Effector memory CD8-positive, alpha-beta T cell (primary cell): Measurements from ENCODE around the gene CEP41.

Experiments used
- ATAC-seq: fragments of 150-1000 bp; cut with Tn5 transposase; replicated peaks from 2 replicates; pipeline ENCODE4 v1.10.0; 2021; ENCODE audit warnings: mild to moderate bottlenecking, moderate library complexity
- DNase-seq, 3 experiments: peaks; one replicate each; pipeline ENCODE4 v3.0.0; 2021
- H3K27ac Mint-ChIP-seq, 2 donors: one replicate each; pipeline ENCODE4 v1.8.0; 2022; ENCODE audit warnings: mild to moderate bottlenecking in 2 of 2, mixed read lengths in 2 of 2, moderate library complexity in 2 of 2
- H3K27me3 Mint-ChIP-seq, 2 donors: one replicate each; pipeline ENCODE4 v1.8.0; 2022; ENCODE audit warnings: mixed read lengths in 2 of 2
- H3K36me3 Mint-ChIP-seq: one replicate; pipeline ENCODE4 v1.8.0; 2022; ENCODE audit warnings: mild to moderate bottlenecking, moderate library complexity, mixed read lengths; ENCODE audit not compliant: insufficient read depth
- H3K4me1 Mint-ChIP-seq, 2 donors: one replicate each; pipeline ENCODE4 v1.8.0; 2022; ENCODE audit warnings: low read depth in 2 of 2, mixed read lengths in 2 of 2
- H3K4me3 Mint-ChIP-seq, 2 donors: one replicate each; pipeline ENCODE4 v1.8.0; 2022; ENCODE audit warnings: mild to moderate bottlenecking in 2 of 2, mixed read lengths in 2 of 2, moderate library complexity in 2 of 2
- H3K9me3 Mint-ChIP-seq, 2 donors: one replicate each; pipeline ENCODE4 v1.8.0; 2022; ENCODE audit warnings: mixed read lengths in 2 of 2

Gene CEP41

GRCh38 chr7:130444751-130445407, 4.1 kb upstream of the CEP41 start:
- peaks cover 6 to 12% of the 10 kb centered on the region in 2 donors for H3K4me1 Mint-ChIP-seq
- no peak for DNase-seq

DNA sequence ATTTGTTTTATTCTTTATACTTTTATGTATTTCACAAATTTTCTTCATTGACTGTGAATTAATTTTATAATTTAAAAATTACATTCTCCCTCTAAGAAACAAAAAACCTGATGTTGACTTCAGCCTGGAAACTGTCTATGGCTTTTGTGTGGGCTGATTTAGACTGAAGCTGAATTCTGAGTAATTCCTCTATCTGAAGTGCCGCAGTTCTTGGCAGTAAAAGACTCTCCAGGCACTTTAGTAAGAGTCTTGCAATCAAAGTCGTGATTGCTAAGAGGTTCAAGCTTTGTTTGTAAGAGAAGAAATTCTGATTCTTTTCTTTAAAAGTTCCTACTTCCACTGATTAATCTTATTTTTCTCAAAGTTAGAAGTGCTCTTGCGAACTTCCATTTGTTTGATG, 3.4 kb upstream of the CEP41 start:
- no peak for DNase-seq
- peaks cover 6 to 12% of the 10 kb centered on the region in 2 donors for H3K4me1 Mint-ChIP-seq
- peaks cover 9 to 13% of the 10 kb centered on the region in 2 donors for H3K27me3 Mint-ChIP-seq
- peaks cover 0 to 4% of the 10 kb centered on the region in 2 donors for H3K9me3 Mint-ChIP-seq
- no peak overlapping the region for H3K4me3 Mint-ChIP-seq
- ATAC-seq = no peak
- H3K36me3 Mint-ChIP-seq = peaks cover 9% of the 10 kb centered on the region
- H3K27ac Mint-ChIP-seq = no peak overlapping the region

More at GRCh38 chr7:130444751-130445407, 4.1 kb upstream of the CEP41 start:
- ATAC-seq = no peak
- Mint-ChIP-seq H3K36me3 (peaks cover 8% of the 10 kb centered on the region), H3K4me3 (no peak overlapping the region), H3K27me3 (peaks cover 9 to 13% of the 10 kb centered on the region in 2 donors), H3K9me3 (peaks cover 0 to 4% of the 10 kb centered on the region in 2 donors), H3K27ac (no peak overlapping the region)

- H3K27ac Mint-ChIP-seq = no peak overlapping the region
- H3K4me3 Mint-ChIP-seq = no peak overlapping the region
- H3K9me3 Mint-ChIP-seq = peaks cover 0 to 3% of the 10 kb centered on the region in 2 donors
- ATAC-seq (no peak), DNase-seq (no peak)
- peaks cover 6 to 12% of the 10 kb centered on the region in 2 donors for H3K4me1 Mint-ChIP-seq
- H3K36me3 Mint-ChIP-seq = peaks cover 9% of the 10 kb centered on the region
- peaks cover 8 to 9% of the 10 kb centered on the region in 2 donors for H3K27me3 Mint-ChIP-seq
Observed at GRCh38 chr7:130442601-130443000, 1.8 kb upstream of the CEP41 start.

GRCh38 chr7:130441408-130441869, 623 bp upstream of the CEP41 start:
- peaks cover 6 to 12% of the 10 kb centered on the region in 2 donors for H3K4me1 Mint-ChIP-seq
- peaks cover 0 to 3% of the 10 kb centered on the region in 2 donors for H3K9me3 Mint-ChIP-seq
- peak overlapping the region; percentile 96 to 97 for H3K27ac Mint-ChIP-seq
- peaks cover 9% of the 10 kb centered on the region for H3K36me3 Mint-ChIP-seq
- ATAC-seq = no peak
- peaks cover 8 to 9% of the 10 kb centered on the region in 2 donors for H3K27me3 Mint-ChIP-seq
- peak overlapping the region; percentile 97 to 99 for H3K4me3 Mint-ChIP-seq
- no peak for DNase-seq

GRCh38 chr7:130436253-130436652, 4.6 kb downstream of the CEP41 start:
- H3K4me3 Mint-ChIP-seq = no peak overlapping the region
- DNase-seq (no peak), ATAC-seq (no peak)
- peaks cover 9% of the 10 kb centered on the region for H3K36me3 Mint-ChIP-seq
- H3K27ac Mint-ChIP-seq = no peak overlapping the region
- peaks cover 0 to 3% of the 10 kb centered on the region in 2 donors for H3K9me3 Mint-ChIP-seq
- H3K4me1 Mint-ChIP-seq = peaks cover 7 to 14% of the 10 kb centered on the region in 2 donors
- H3K27me3 Mint-ChIP-seq = no peaks in the 10 kb centered on the region

DNA sequence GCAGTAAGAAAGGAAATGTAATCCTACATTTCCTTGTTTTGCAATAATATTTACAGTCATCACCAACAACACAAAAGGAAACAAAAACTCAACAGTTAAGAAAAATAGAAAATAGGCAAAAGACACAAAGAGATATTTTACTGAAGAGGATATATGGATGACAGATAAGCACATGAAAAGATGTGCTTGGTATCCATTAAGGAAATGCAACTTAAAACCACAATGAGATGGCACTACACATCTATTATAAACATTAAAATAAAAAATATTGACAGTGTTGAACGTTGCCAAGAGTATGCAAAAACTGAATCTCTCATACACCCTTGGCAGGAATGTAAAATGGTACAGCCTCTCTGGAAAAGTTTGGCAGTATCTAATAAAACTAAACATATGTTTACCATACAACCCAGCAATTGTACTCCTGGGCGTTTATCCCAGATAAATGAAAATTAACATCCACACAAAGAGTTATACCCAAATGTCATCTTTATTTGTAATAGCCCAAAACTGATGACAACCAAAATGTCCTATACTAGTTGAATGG, 5.4 kb downstream of the CEP41 start:
- ATAC-seq (no peak), DNase-seq (no peak)
- peaks cover 2 to 6% of the 10 kb centered on the region in 2 donors for H3K4me1 Mint-ChIP-seq
- H3K36me3 Mint-ChIP-seq = peaks cover 4% of the 10 kb centered on the region
- H3K4me3 Mint-ChIP-seq = no peak overlapping the region
- no peak overlapping the region for H3K27ac Mint-ChIP-seq
- H3K27me3 Mint-ChIP-seq = no peaks in the 10 kb centered on the region
- H3K9me3 Mint-ChIP-seq = no peaks in the 10 kb centered on the region

- peaks cover 1 to 4% of the 10 kb centered on the region in 2 donors for H3K4me1 Mint-ChIP-seq
- no peaks in the 10 kb centered on the region for H3K27me3 Mint-ChIP-seq
- H3K9me3 Mint-ChIP-seq = no peaks in the 10 kb centered on the region
- no peak overlapping the region for H3K4me3 Mint-ChIP-seq
- no peak for DNase-seq
- H3K36me3 Mint-ChIP-seq = no peaks in the 10 kb centered on the region
- no peak for ATAC-seq
- H3K27ac Mint-ChIP-seq = no peak overlapping the region
Observed at GRCh38 chr7:130433301-130433700, 7.5 kb downstream of the CEP41 start.

DNA sequence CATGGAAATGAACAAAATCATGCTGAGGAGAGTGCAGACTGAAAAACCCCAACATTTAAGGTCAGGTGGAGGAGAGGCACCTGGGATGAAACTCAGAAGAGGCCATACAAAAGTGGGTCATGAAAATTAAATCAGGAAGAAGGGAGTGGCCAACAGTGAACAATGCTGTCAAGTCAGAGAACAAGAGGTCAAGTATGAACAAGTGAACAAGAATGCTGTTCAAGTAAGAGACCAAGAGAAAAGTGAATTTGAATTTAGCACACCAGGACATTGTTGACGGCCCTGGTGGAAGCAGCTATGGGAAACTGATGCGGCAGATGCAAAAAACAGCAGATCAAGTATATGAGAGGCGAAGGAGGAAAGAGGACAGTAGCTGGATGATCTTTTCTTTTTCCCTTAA, 7.9 kb downstream of the CEP41 start:
- Mint-ChIP-seq H3K27ac (no peak overlapping the region), H3K4me1 (peaks cover 1 to 4% of the 10 kb centered on the region in 2 donors), H3K27me3 (no peaks in the 10 kb centered on the region), H3K9me3 (no peaks in the 10 kb centered on the region), H3K36me3 (no peaks in the 10 kb centered on the region), H3K4me3 (no peak overlapping the region)
- no peak for ATAC-seq
- no peak for DNase-seq

GRCh38 chr7:130430841-130431666, 9.8 kb downstream of the CEP41 start:
- DNase-seq (no peak), ATAC-seq (no peak)
- H3K27me3 Mint-ChIP-seq = no peaks in the 10 kb centered on the region
- H3K9me3 Mint-ChIP-seq = no peaks in the 10 kb centered on the region
- H3K36me3 Mint-ChIP-seq = peaks cover 4% of the 10 kb centered on the region
- peaks cover under 1 to 4% of the 10 kb centered on the region in 2 donors for H3K4me1 Mint-ChIP-seq
- no peak overlapping the region for H3K27ac Mint-ChIP-seq
- no peak overlapping the region for H3K4me3 Mint-ChIP-seq

GRCh38 chr7:130430115-130430514, 10.7 kb downstream of the CEP41 start:
- ATAC-seq (no peak), DNase-seq (no peak)
- Mint-ChIP-seq H3K9me3 (no peaks in the 10 kb centered on the region), H3K27me3 (no peaks in the 10 kb centered on the region), H3K4me1 (peaks cover 0 to 4% of the 10 kb centered on the region in 2 donors), H3K4me3 (no peak overlapping the region), H3K27ac (no peak overlapping the region), H3K36me3 (peaks cover 4% of the 10 kb centered on the region)

DNA sequence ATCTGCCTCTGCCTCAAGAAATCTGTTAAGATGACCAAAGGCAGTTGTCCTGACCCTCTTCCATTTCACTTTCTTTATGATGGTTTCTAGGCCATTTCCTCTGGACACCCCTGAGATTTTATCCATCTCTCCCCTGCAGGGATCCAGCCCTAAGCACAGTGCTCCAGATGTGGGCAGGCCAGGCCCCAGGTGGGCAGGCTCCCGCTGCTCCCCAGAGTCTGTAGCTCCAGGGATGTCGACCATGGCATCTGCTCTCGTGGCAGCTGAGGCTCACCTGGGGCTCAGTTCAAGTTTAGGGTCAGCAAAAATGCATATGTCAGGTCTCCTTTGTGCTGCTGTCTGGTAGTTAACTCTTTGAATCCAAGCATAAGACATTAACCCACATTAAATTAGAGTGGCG, 11.8 kb downstream of the CEP41 start:
- Mint-ChIP-seq H3K9me3 (no peaks in the 10 kb centered on the region), H3K27ac (no peak overlapping the region), H3K27me3 (no peaks in the 10 kb centered on the region), H3K36me3 (peaks cover 4% of the 10 kb centered on the region), H3K4me3 (no peak overlapping the region), H3K4me1 (no peaks in the 10 kb centered on the region)
- DNase-seq = no peak
- no peak for ATAC-seq

- no peaks in the 10 kb centered on the region for H3K9me3 Mint-ChIP-seq
- H3K4me3 Mint-ChIP-seq = no peak overlapping the region
- DNase-seq (no peak), ATAC-seq (no peak)
- peaks cover 0 to under 1% of the 10 kb centered on the region in 2 donors for H3K4me1 Mint-ChIP-seq
- H3K36me3 Mint-ChIP-seq = peaks cover 4% of the 10 kb centered on the region
- no peak overlapping the region for H3K27ac Mint-ChIP-seq
- H3K27me3 Mint-ChIP-seq = no peaks in the 10 kb centered on the region
Observed at GRCh38 chr7:130426564-130426963, 14.3 kb downstream of the CEP41 start.

GRCh38 chr7:130425796-130426195, 15.0 kb downstream of the CEP41 start:
- H3K4me3 Mint-ChIP-seq = no peak overlapping the region
- ATAC-seq (no peak), DNase-seq (no peak)
- no peaks in the 10 kb centered on the region for H3K9me3 Mint-ChIP-seq
- peaks cover 0 to 4% of the 10 kb centered on the region in 2 donors for H3K4me1 Mint-ChIP-seq
- peaks cover 8% of the 10 kb centered on the region for H3K36me3 Mint-ChIP-seq
- no peaks in the 10 kb centered on the region for H3K27me3 Mint-ChIP-seq
- no peak overlapping the region for H3K27ac Mint-ChIP-seq
